HepG2 (cell line): Measurements from ENCODE around the gene FALEC. TPM values are rescaled to one million over a fixed set of nuclear protein-coding genes. Genes with fewer than 3 reads are reported as not detected.
A peak's percentile ranks its signal among the peaks of the same experiment; 100 is the strongest.

ENCODE experiments used
- ATAC-seq: fragments of 200-7000 bp; cut with Tn5 transposase; 3 replicates; pipeline ENCODE4 v1.9.1; 2020; ENCODE audit warnings: mild to moderate bottlenecking, moderate library complexity
- BruUV-seq: library from RNA; stranded (reverse); fragments of 400-500 nt; replicated peaks from 2 replicates; lab custom pipeline; 2021; lab: Mats Ljungman, UMichigan
- CTCF ChIA-PET: fragments of 300-600 bp; formaldehyde crosslinking; extraction: SDS; loops from one replicate; lab custom pipeline; 2021; ENCODE audit warnings: low total read pairs, inconsistent platforms, low intra/inter-chr PET ratio; lab: Yijun Ruan, JAX
- POLR2A ChIA-PET: fragments of 350-600 bp; sonication (Branson Sonifier 250); formaldehyde crosslinking; loops from one replicate; lab custom pipeline; 2020; ENCODE audit warnings: antibody characterized with exemption, inconsistent platforms; lab: Yijun Ruan, JAX
- DNase-seq: peaks from one replicate; pipeline ENCODE4 v3.0.0-alpha.2; 2015; ENCODE audit warnings: low spot score
- FAIRE-seq: peaks from 3 replicates; lab custom pipeline; 2011; peaks lifted over from hg19 to GRCh38; lab: Jason Lieb, UNC
- H2AFZ ChIP-seq: one replicate; pipeline ENCODE4 v1.6.1; 2011; ENCODE audit warnings: low read length, inconsistent platforms
- H3K27ac ChIP-seq: fragments of 300-600 bp; 3 replicates; pipeline ENCODE4 v1.8.0; 2011; ENCODE audit warnings: mixed run types, mild to moderate bottlenecking, mixed read lengths, low read length, inconsistent platforms; ENCODE audit not compliant: insufficient read depth; ENCODE audit errors: extremely low read length
- H3K27me3 ChIP-seq, 2 experiments: fragments of 200-600 bp in 1 of 2; 2 replicates in 1 of 2; 3 replicates in 1 of 2; pipeline versions ENCODE4 v1.6.0 to v1.8.0; 2011; ENCODE audit warnings: low read length in 2 of 2, mild to moderate bottlenecking in 2 of 2, moderate library complexity in 2 of 2, inconsistent platforms in 1 of 2; ENCODE audit not compliant: insufficient read depth in 2 of 2, control insufficient read depth in 1 of 2
- H3K36me3 ChIP-seq, 2 experiments: fragments of 200-600 bp in 1 of 2; replicated peaks in 1 of 2; 2 replicates in 1 of 2; 3 replicates in 1 of 2; pipeline versions ENCODE4 v1.5.1 to v1.8.0; 2011; ENCODE audit warnings: low read length in 2 of 2, inconsistent platforms in 1 of 2; ENCODE audit not compliant: insufficient read depth in 2 of 2, control insufficient read depth in 1 of 2
- H3K4me1 ChIP-seq: 2 replicates; pipeline ENCODE4 v1.5.1; 2012; ENCODE audit warnings: low read length, inconsistent platforms; ENCODE audit not compliant: insufficient read depth
- H3K4me2 ChIP-seq: 2 replicates; pipeline ENCODE4 v1.6.0; 2011; ENCODE audit warnings: low read depth, low read length, inconsistent platforms
- H3K4me3 ChIP-seq, 3 experiments: fragments of 200-600 bp in 1 of 3; sonication (generic), shearing (Covaris generic) in 1 of 3; replicated peaks in 1 of 3; 2 replicates each; pipeline ENCODE4 v1.5.1; 2011 to 2016; ENCODE audit warnings: low read length in 3 of 3, inconsistent platforms in 2 of 3, low read depth in 2 of 3, mild to moderate bottlenecking in 2 of 3, control low read depth in 1 of 3, mixed read lengths in 1 of 3; ENCODE audit not compliant: insufficient read depth in 1 of 3
- H3K79me2 ChIP-seq: one replicate; pipeline ENCODE4 v1.6.1; 2011; ENCODE audit warnings: low read length, inconsistent platforms; ENCODE audit not compliant: insufficient read depth
- H3K9ac ChIP-seq: 2 replicates; pipeline ENCODE4 v1.6.0; 2011; ENCODE audit warnings: mild to moderate bottlenecking, low read depth, low read length, inconsistent platforms; ENCODE audit not compliant: insufficient read depth
- H3K9me3 ChIP-seq: 2 replicates; pipeline ENCODE4 v1.5.1; 2012; ENCODE audit warnings: mild to moderate bottlenecking, low read length
- H4K20me1 ChIP-seq: 2 replicates; pipeline ENCODE4 v1.6.0; 2011; ENCODE audit warnings: inconsistent platforms, mild to moderate bottlenecking, low read length, moderate library complexity; ENCODE audit not compliant: insufficient read depth
- AGO1 ChIP-seq: fragments of 200-400 bp; formaldehyde crosslinking; IDR thresholded peaks from 2 replicates; pipeline ENCODE4 v1.6.1; 2017; ENCODE audit warnings: mild to moderate bottlenecking, low read depth, low read length, moderate library complexity; ENCODE audit not compliant: poor library complexity, severe bottlenecking
- DR1 ChIP-seq: sonication (generic); formaldehyde crosslinking; IDR thresholded peaks from 2 replicates; pipeline ENCODE4 v1.8.0; 2021; ENCODE audit warnings: mild to moderate bottlenecking, missing genetic modification reagents, inconsistent platforms
- DRAP1 ChIP-seq: IDR thresholded peaks from 2 replicates; pipeline ENCODE4 v1.6.1; 2016; ENCODE audit warnings: missing genetic modification reagents, missing compliant biosample characterization
- EED ChIP-seq: sonication (generic); formaldehyde crosslinking; IDR thresholded peaks from 2 replicates; pipeline ENCODE4 v1.5.0; 2020; ENCODE audit warnings: mild to moderate bottlenecking, missing genetic modification reagents
- HINFP ChIP-seq: sonication (generic); formaldehyde crosslinking; IDR thresholded peaks from 2 replicates; pipeline ENCODE4 v1.4.0; 2020; ENCODE audit warnings: low read depth, mild to moderate bottlenecking, missing genetic modification reagents
- JUN ChIP-seq: sonication (generic); formaldehyde crosslinking; IDR thresholded peaks from 2 replicates; pipeline ENCODE4 v1.4.0; 2020; ENCODE audit warnings: mild to moderate bottlenecking, missing genetic modification reagents
- TFDP1 ChIP-seq: IDR thresholded peaks from 2 replicates; pipeline ENCODE4 v1.6.1; 2016; ENCODE audit warnings: missing compliant biosample characterization, missing genetic modification reagents, borderline replicate concordance
- TRAFD1 ChIP-seq: sonication (generic); formaldehyde crosslinking; IDR thresholded peaks from 2 replicates; pipeline ENCODE4 v1.5.1; 2020; ENCODE audit warnings: missing genetic modification reagents, mild to moderate bottlenecking, borderline replicate concordance
- U2AF1 ChIP-seq: fragments of 200-400 bp; formaldehyde crosslinking; optimal IDR thresholded peaks from 2 replicates; pipeline ENCODE3; 2017; ENCODE audit warnings: mild to moderate bottlenecking, low read depth, low read length
- ZBTB49 ChIP-seq: sonication (generic); formaldehyde crosslinking; IDR thresholded peaks from 2 replicates; pipeline ENCODE4 v1.4.0; 2020; ENCODE audit warnings: missing genetic modification reagents, borderline replicate concordance
- ZKSCAN1 ChIP-seq: fragments of 150-350 bp; IDR thresholded peaks from 2 replicates; pipeline ENCODE4 v1.6.1; 2014; ENCODE audit warnings: low read length
- ZNF24 ChIP-seq: fragments of 450-650 bp; IDR thresholded peaks from 2 replicates; pipeline ENCODE4 v1.6.1; 2017; ENCODE audit warnings: antibody characterized with exemption, mild to moderate bottlenecking
- ZNF576 ChIP-seq: sonication (generic); formaldehyde crosslinking; IDR thresholded peaks from 2 replicates; pipeline ENCODE4 v1.4.0; 2020; ENCODE audit warnings: mild to moderate bottlenecking, missing genetic modification reagents
- ZNF777 ChIP-seq: sonication (generic); formaldehyde crosslinking; IDR thresholded peaks from 2 replicates; pipeline ENCODE4 v1.4.0; 2020; ENCODE audit warnings: missing genetic modification reagents
- ZNF790 ChIP-seq: sonication (generic); formaldehyde crosslinking; IDR thresholded peaks from 2 replicates; pipeline ENCODE4 v1.8.0; 2022; ENCODE audit warnings: missing genetic modification reagents, mild to moderate bottlenecking, borderline replicate concordance
- WGBS: methylation state at CpG from one replicate; pipeline ENCODE4 v1.1.6; 2017; ENCODE audit warnings: low lambda C conversion rate; 5-methylcytosine and 5-hydroxymethylcytosine counted together
- in situ Hi-C: cut with HindIII; loops from 2 replicates; pipeline ENCODE4 v1.10.0; 2017; ENCODE audit warnings: low pct_unique_long_range_greater_than_20kb; ENCODE audit not compliant: extremely low pct_ligation_motif_present
- intact Hi-C: fragments of 100-400 bp; cut with micrococcal nuclease; formaldehyde crosslinking; loops from one replicate; pipeline ENCODE4 v1.10.0; 2022; ENCODE audit not compliant: unreplicated experiment
- polyA plus RNA-seq, 8 experiments: library from polyadenylated mRNA; depleted of rRNA in 3 of 8; stranded (reverse) in 7 of 8; unstranded in 1 of 8; fragments of >200 nt; fragmentation: Illumina TruSeq in 4 of 8; extraction: Trizol in 4 of 8; gene quantifications; 2 replicates each; pipeline versions ENCODE4 v1.2.1 to v1.2.3, GENCODE V29; 2011 to 2016; ENCODE audit warnings: low read depth in 4 of 8, missing spikeins in 1 of 8, mixed read lengths in 1 of 8; ENCODE audit not compliant: insufficient read depth in 1 of 8
- total RNA-seq, 5 experiments: library from RNA; depleted of rRNA; stranded (reverse); fragments of >200 nt; fragmentation: Illumina TruSeq; extraction: Trizol; gene quantifications; 2 replicates each; pipeline ENCODE4 v1.2.3, GENCODE V29; 2016; ENCODE audit warnings: low read depth in 1 of 5

The FALEC gene
- total and polyA plus RNA-seq, 2 of the 13 experiments (the other 11 are each of a cell fraction or from before 2014, with no cell fraction given) = 0.33 to 0.71 TPM

- in situ Hi-C loops (loop anchor here (5.0 kb wide), 1 partner anchor 45 kb away; no protein-coding TSS in a partner anchor), intact Hi-C loops (loop anchor here (1.0 kb wide), 1 partner anchor 45 kb away; no protein-coding TSS in a partner anchor)
- Histone ChIP-seq H3K9ac (peak within 1 kb of the TSS; percentile 80), H3K4me3 (peak within 1 kb of the TSS; percentile 78 to 80 (median 80)), H4K20me1 (no peaks in the 10 kb centered on the region), H3K27ac (peak within 1 kb of the TSS; percentile 65), H2AFZ (peak within 1 kb of the TSS; percentile 95), H3K9me3 (no peaks in the 10 kb centered on the region), H3K27me3 (no peaks in the 10 kb centered on the region), H3K4me1 (peaks cover 24% of the 10 kb centered on the region), H3K36me3 (peaks cover 6 to 25% of the 10 kb centered on the region in 2 experiments; a peak in 4 of 5 replicates), H3K79me2 (peaks cover 11% of the 10 kb centered on the region), H3K4me2 (peak within 1 kb of the TSS; percentile 92)
- peak; percentile 97 for DNase-seq
- peak; percentile 99 for ATAC-seq
- no TSS peak for BruUV-seq
- ChIA-PET POLR2A (interaction anchor here (0.9 to 2.3 kb wide), 8 partner anchors 14 to 210 kb away, joined by 3 to 6 read pairs (median 4); partner anchors contain the start of genes FALEC, GOLPH3L and RPRD2), CTCF (no interaction called here)
- WGBS = under 1% methylated on average over 29 of the region's 30 CpGs
- peak; percentile 87 for FAIRE-seq
- TF ChIP-seq TFDP1 (peak; percentile 79; the same call in 1 of the 2 replicates), ZNF576 (CRISPR knock-in tag) (no peak), U2AF1 (no peak), DRAP1 (CRISPR knock-in tag) (peak; percentile 80), AGO1 (no peak), TRAFD1 (CRISPR knock-in tag) (no peak), EED (no peak), ZNF24 (0 out of 2 replicates have a peak, but pooled peaks have one; percentile 23), JUN (CRISPR knock-in tag) (peak; percentile 28; the same call in 1 of the 2 replicates), ZKSCAN1 (no peak; the same call in 1 of the 2 replicates), HINFP (CRISPR knock-in tag) (no peak), ZBTB49 (CRISPR knock-in tag) (no peak), DR1 (no peak), ZNF777 (CRISPR knock-in tag) (no peak; the same call in 1 of the 2 replicates), ZNF790 (no peak)
Observed at GRCh38 chr1:150486966-150487762, 28.4 kb upstream of the FALEC start, which contains the start of gene TARS2. TARS2 (plus strand) TSS chr1:150487419; CDS start chr1:150487451, 32 bp downstream.
